Smooth muscle cell of the pulmonary artery (primary cell): ENCODE data around the gene CST3. TPM values are rescaled to one million over a fixed set of nuclear protein-coding genes. Genes with fewer than 3 reads are reported as not detected.

ENCODE experiments used
- total RNA-seq: library from RNA; depleted of rRNA; stranded (reverse); fragments of >200 nt; gene quantifications from 2 replicates; pipeline ENCODE4 v1.2.3, GENCODE V29; 2014

CST3 gene, protein sequence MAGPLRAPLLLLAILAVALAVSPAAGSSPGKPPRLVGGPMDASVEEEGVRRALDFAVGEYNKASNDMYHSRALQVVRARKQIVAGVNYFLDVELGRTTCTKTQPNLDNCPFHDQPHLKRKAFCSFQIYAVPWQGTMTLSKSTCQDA
- total RNA-seq = 425 and 515 TPM in 2 replicates

GRCh38 chr20:23637282-23638221 lies at the start of gene CST3:
Gene CST3 (minus strand): TSS chr20:23637955. CDS start chr20:23637862, 93 bp downstream.

GRCh38 chr20:23605867-23606651 lies 31.7 kb downstream of the CST3 start, which contains the start of gene CST9:
Gene CST9 (minus strand): TSS chr20:23605917. CDS start chr20:23605864, 53 bp downstream.

Other genes with a start within 250 kb of the CST3 start
- gene NAPB, start 216.5 kb downstream of the CST3 start, total RNA-seq = 10.8 and 11.7 TPM in 2 replicates
- gene CSTL1, start 198.3 kb downstream of the CST3 start, total RNA-seq = not detected in 2 replicates
- gene CST11, start 185.1 kb downstream of the CST3 start, total RNA-seq = not detected in 2 replicates
- gene CST8, start 146.8 kb downstream of the CST3 start, total RNA-seq = not detected in 2 replicates
- not detected in 2 replicates for gene CST9L, start 69.5 kb downstream of the CST3 start, total RNA-seq
- gene CST9, start 32.0 kb downstream of the CST3 start, total RNA-seq = not detected in 2 replicates
- 0.33 and 0.50 TPM in 2 replicates for gene CST4, start 51.1 kb upstream of the CST3 start, total RNA-seq
- 0.63 and 31.1 TPM in 2 replicates for gene CST1, start 113.0 kb upstream of the CST3 start, total RNA-seq
- gene CST2, start 188.8 kb upstream of the CST3 start, total RNA-seq = 2.4 and 17.5 TPM in 2 replicates
- gene CST5, start 241.8 kb upstream of the CST3 start, total RNA-seq = not detected in 2 replicates